Smooth muscle cell (in vitro differentiated cells): ENCODE data around the gene CHCHD5. TPM values are rescaled to one million over a fixed set of nuclear protein-coding genes. Genes with fewer than 3 reads are reported as not detected.

Experiments used
- DNase-seq: peaks from one replicate; lab custom pipeline; 2025; ENCODE audit not compliant: unreplicated experiment; lab: John Stamatoyannopoulos, UW
- H2AFZ ChIP-seq: fragments of 200-600 bp; sonication (generic); 2 replicates; pipeline ENCODE4 v1.6.0; 2016; ENCODE audit warnings: antibody characterized with exemption, low read depth, mild to moderate bottlenecking
- H3F3A ChIP-seq: fragments of 200-600 bp; sonication (generic); 2 replicates; pipeline ENCODE4 v1.6.0; 2017; ENCODE audit warnings: antibody characterized with exemption, low read depth
- H3K27ac ChIP-seq: fragments of 200-600 bp; sonication (generic); 2 replicates; pipeline ENCODE4 v1.5.1; 2016; ENCODE audit warnings: low read depth, mild to moderate bottlenecking
- H3K27me3 ChIP-seq: fragments of 200-600 bp; sonication (generic); 2 replicates; pipeline ENCODE4 v1.6.1; 2016; ENCODE audit warnings: low read depth, mild to moderate bottlenecking
- H3K36me3 ChIP-seq: fragments of 200-600 bp; sonication (generic); 2 replicates; pipeline ENCODE4 v1.5.1; 2016; ENCODE audit warnings: low read depth
- H3K4me1 ChIP-seq: fragments of 200-600 bp; sonication (generic); 2 replicates; pipeline ENCODE4 v1.5.1; 2016; ENCODE audit warnings: low read depth
- H3K4me2 ChIP-seq: fragments of 200-600 bp; sonication (generic); 2 replicates; pipeline ENCODE4 v1.6.0; 2016; ENCODE audit warnings: mild to moderate bottlenecking
- H3K4me3 ChIP-seq: fragments of 200-600 bp; sonication (generic); 2 replicates; pipeline ENCODE4 v1.5.1; 2016; ENCODE audit warnings: mild to moderate bottlenecking
- H3K79me2 ChIP-seq: fragments of 200-600 bp; sonication (generic); 2 replicates; pipeline ENCODE4 v1.6.0; 2016; ENCODE audit warnings: low read depth, mild to moderate bottlenecking
- H3K9ac ChIP-seq: fragments of 200-600 bp; sonication (generic); 2 replicates; pipeline ENCODE4 v1.6.0; 2016; ENCODE audit warnings: low read depth
- H3K9me3 ChIP-seq: fragments of 200-600 bp; sonication (generic); replicated peaks from 2 replicates; pipeline ENCODE4 v1.5.1; 2016; ENCODE audit warnings: low read depth
- H4K20me1 ChIP-seq: fragments of 200-600 bp; sonication (generic); 2 replicates; pipeline ENCODE4 v1.6.0; 2016; ENCODE audit warnings: low read depth
- WGBS: methylation state at CpG from one replicate; pipeline ENCODE4 v1.1.7; 2016; ENCODE audit warnings: low lambda C conversion rate; 5-methylcytosine and 5-hydroxymethylcytosine counted together
- polyA plus RNA-seq: library from polyadenylated mRNA; unstranded; fragments of >200 nt; fragmentation: Nextera tagmentation; extraction: Ambion mirVana; gene quantifications from 2 replicates; pipeline ENCODE4 v1.2.1, GENCODE V29; 2016
- total RNA-seq: library from RNA; depleted of rRNA; stranded (reverse); fragments of >200 nt; gene quantifications from 2 replicates; pipeline ENCODE4 v1.2.3, GENCODE V29; 2014
- TF ChIP-seq, protein P1 (sequence below): fragments of 200-600 bp; sonication (generic); IDR thresholded peaks from 2 replicates; pipeline ENCODE4 v1.5.1; 2017; ENCODE audit warnings: borderline replicate concordance, mild to moderate bottlenecking, antibody characterized with exemption; ENCODE audit not compliant: insufficient read depth, poor library complexity, severe bottlenecking

Gene CHCHD5
- total and polyA plus RNA-seq, 2 experiments from 2014 or later = 14.3 to 56.4 TPM

DNA sequence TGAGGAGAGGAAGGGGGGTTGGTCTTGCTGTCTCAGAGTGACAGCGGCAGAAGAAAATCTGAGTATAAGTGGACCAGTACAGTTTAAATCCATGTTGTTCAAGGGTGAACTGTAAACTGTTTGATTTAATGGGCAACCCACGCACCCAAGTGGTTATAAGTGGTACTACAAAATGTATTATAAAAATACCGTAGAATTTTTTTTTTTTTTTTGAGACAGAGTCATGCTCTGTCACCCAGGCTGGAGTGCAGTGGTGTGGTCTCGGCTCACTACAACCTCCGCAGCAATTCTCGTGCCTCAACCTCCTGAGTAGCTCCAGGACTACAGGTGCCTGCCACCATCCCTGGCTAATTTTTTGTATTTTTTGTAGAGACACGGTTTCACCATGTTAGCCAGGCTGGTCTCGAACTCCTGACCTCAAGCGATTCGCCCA lies 2.1 kb upstream of the CHCHD5 start:
- H3F3A ChIP-seq = peaks cover 14% of the 10 kb centered on the region
- DNase-seq = no peak

DNA sequence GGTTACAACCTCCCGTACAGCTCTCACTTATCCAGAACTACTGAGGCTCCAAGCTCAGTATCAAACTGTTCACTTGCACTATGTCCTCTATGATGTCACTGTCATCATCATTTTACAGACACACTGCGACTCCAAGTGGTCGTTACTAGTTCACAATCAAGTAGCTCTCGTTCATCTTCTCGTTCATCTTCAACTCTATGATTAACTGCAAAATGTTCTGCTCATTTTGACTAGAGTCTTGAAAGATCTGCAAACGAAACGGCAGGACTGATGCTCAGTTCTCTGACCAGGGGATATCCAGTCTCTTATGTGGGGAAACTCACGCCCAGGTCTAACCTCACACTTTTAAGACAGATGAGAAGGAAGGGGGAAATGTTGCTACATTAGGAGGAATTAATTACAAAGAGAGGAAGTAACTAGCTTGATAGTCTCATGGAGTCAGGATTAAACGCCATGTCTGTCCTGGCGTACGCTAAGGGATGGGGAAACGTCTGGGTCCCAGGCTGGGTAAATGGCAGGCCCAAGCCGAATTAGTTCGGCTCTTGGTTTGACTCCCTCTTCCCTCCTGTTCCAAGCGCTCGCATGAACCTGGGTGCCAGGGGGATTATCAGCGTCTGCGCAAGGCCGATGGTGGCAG lies 794 bp upstream of the CHCHD5 start:
- 46% methylated on average over 19 of the region's 19 CpGs for WGBS

More for the DNA sequence above, 2.1 kb upstream of the CHCHD5 start:
- Histone ChIP-seq H3K4me3 (no peak overlapping the region), H4K20me1 (no peaks in the 10 kb centered on the region), H3K4me2 (no peak overlapping the region), H3K79me2 (no peaks in the 10 kb centered on the region), H3K4me1 (peaks cover 9% of the 10 kb centered on the region), H3K9me3 (no peaks in the 10 kb centered on the region), H3K9ac (no peak overlapping the region), H3K27ac (no peak overlapping the region), H3K36me3 (no peaks in the 10 kb centered on the region), H2AFZ (no peak overlapping the region), H3K27me3 (no peaks in the 10 kb centered on the region)
- TF ChIP-seq, protein P1, sequence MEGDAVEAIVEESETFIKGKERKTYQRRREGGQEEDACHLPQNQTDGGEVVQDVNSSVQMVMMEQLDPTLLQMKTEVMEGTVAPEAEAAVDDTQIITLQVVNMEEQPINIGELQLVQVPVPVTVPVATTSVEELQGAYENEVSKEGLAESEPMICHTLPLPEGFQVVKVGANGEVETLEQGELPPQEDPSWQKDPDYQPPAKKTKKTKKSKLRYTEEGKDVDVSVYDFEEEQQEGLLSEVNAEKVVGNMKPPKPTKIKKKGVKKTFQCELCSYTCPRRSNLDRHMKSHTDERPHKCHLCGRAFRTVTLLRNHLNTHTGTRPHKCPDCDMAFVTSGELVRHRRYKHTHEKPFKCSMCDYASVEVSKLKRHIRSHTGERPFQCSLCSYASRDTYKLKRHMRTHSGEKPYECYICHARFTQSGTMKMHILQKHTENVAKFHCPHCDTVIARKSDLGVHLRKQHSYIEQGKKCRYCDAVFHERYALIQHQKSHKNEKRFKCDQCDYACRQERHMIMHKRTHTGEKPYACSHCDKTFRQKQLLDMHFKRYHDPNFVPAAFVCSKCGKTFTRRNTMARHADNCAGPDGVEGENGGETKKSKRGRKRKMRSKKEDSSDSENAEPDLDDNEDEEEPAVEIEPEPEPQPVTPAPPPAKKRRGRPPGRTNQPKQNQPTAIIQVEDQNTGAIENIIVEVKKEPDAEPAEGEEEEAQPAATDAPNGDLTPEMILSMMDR = peak; percentile 48
- 60% methylated on average over 10 of the region's 10 CpGs for WGBS

GRCh38 chr2:112584891-112585250 lies 462 bp downstream of the CHCHD5 start:
- TF ChIP-seq, protein P1 = no peak
- Histone ChIP-seq H3K27me3 (no peaks in the 10 kb centered on the region), H3K79me2 (no peaks in the 10 kb centered on the region), H3K4me2 (peak overlapping the region; percentile 95), H3K27ac (peak overlapping the region; percentile 93), H3K9ac (peak overlapping the region; percentile 91), H2AFZ (peak overlapping the region; percentile 96), H3K4me3 (peak overlapping the region; percentile 75), H3K36me3 (no peaks in the 10 kb centered on the region), H3K9me3 (no peaks in the 10 kb centered on the region), H4K20me1 (no peaks in the 10 kb centered on the region), H3F3A (peaks cover 14% of the 10 kb centered on the region), H3K4me1 (peaks cover 9% of the 10 kb centered on the region)
- no peak for DNase-seq
- 72% methylated on average over 3 of the region's 3 CpGs for WGBS

More for the DNA sequence above, 794 bp upstream of the CHCHD5 start:
- Histone ChIP-seq H3K27ac (peak overlapping the region; percentile 93), H3K4me2 (peak overlapping the region; percentile 95), H3K4me1 (peaks cover 9% of the 10 kb centered on the region), H3K79me2 (no peaks in the 10 kb centered on the region), H3K9me3 (no peaks in the 10 kb centered on the region), H4K20me1 (no peaks in the 10 kb centered on the region), H3F3A (peaks cover 14% of the 10 kb centered on the region), H2AFZ (peak overlapping the region; percentile 96), H3K4me3 (peak overlapping the region; percentile 75), H3K36me3 (no peaks in the 10 kb centered on the region), H3K9ac (peak overlapping the region; percentile 91), H3K27me3 (no peaks in the 10 kb centered on the region)
- DNase-seq = no peak
- TF ChIP-seq, protein P1 = no peak

DNA sequence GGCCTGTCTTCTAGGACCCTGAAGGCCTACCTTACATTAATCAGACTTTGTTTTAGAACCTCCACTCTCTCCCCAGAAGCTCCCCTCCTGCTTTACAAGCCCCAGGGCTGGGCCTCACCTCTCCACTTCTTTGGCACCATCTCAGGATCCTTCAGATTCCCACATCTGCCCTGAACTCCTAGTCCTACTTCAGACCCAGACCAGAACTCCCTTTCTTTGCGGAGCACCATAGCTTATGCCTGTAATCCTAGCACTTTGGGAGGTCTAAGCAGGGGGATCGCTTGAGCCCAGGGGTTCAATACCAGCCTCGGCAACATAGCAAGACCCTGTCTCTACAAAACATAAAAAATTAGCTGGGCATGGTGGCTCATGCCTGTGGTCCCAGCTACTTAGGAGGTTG lies 991 bp downstream of the CHCHD5 start:
- peak overlapping the region; percentile 91 for H3K9ac ChIP-seq
- no peaks in the 10 kb centered on the region for H4K20me1 ChIP-seq
- H3K27me3 ChIP-seq = no peaks in the 10 kb centered on the region
- H3K4me1 ChIP-seq = peaks cover 9% of the 10 kb centered on the region
- H2AFZ ChIP-seq = no peak overlapping the region
- peaks cover 14% of the 10 kb centered on the region for H3F3A ChIP-seq
- H3K4me3 ChIP-seq = peak overlapping the region; percentile 75
- H3K4me2 ChIP-seq = peak overlapping the region; percentile 95
- H3K36me3 ChIP-seq = no peaks in the 10 kb centered on the region
- DNase-seq = no peak
- H3K79me2 ChIP-seq = no peaks in the 10 kb centered on the region
- TF ChIP-seq, protein P1 = no peak
- H3K27ac ChIP-seq = peak overlapping the region; percentile 93
- 98% methylated on average over 3 of the region's 3 CpGs for WGBS
- H3K9me3 ChIP-seq = no peaks in the 10 kb centered on the region
